ENCODE measurements around the gene AUTS2.
"Not testable (repeated sequence)": the region's sequence is repeated elsewhere in the genome, so short reads cannot be mapped to it uniquely, and the experiment has no call there.

DNA sequence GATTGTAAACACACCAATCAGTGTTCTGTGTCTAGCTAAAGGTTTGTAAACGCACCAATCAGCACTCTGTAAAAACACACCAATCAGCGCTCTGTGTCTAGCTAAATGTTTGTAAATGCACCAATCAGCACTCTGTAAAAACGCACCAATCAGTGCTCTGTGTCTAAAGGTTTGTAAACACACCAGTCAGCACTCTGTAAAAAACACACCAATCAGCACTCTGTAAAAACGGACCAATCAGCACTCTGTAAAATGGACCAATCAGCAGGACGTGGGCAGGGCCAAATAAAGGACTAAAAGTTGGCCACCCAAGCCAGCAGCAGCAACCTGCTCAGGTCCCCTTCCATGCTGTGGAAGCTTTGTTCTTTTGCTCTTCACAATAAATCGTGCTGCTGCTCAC lies 1224.2 kb downstream of the AUTS2 start:
- not testable (repeated sequence) for TF ChIP-seq CTCF, POLR2A, EP300 (IDR thresholded peaks at IDR 0.05)
